Karpas-422 (cell line): ENCODE results near the gene NBEA. TPM values are rescaled to one million over a fixed set of nuclear protein-coding genes. Genes with fewer than 3 reads are reported as not detected.

Experiments used
- DNase-seq: peaks from one replicate; pipeline ENCODE4 v3.0.0-alpha.2; 2015
- H2AFZ ChIP-seq: fragments of 200-600 bp; sonication (generic); 2 replicates; pipeline ENCODE4 v1.6.1; 2014; ENCODE audit warnings: antibody characterized with exemption, low read length, mixed read lengths
- H3K27ac ChIP-seq: fragments of 200-600 bp; sonication (generic); 2 replicates; pipeline ENCODE4 v1.5.1; 2014; ENCODE audit warnings: mild to moderate bottlenecking, low read length, moderate library complexity
- H3K27me3 ChIP-seq: fragments of 200-600 bp; sonication (generic); 2 replicates; pipeline ENCODE4 v1.6.1; 2014; ENCODE audit warnings: low read length, mixed read lengths
- H3K36me3 ChIP-seq: fragments of 200-600 bp; sonication (generic); 2 replicates; pipeline ENCODE4 v1.6.1; 2014; ENCODE audit warnings: low read length, mixed read lengths; ENCODE audit not compliant: insufficient read depth
- H3K4me1 ChIP-seq: fragments of 200-600 bp; sonication (generic); 2 replicates; pipeline ENCODE4 v1.6.1; 2014; ENCODE audit warnings: mild to moderate bottlenecking, low read length, mixed read lengths
- H3K4me2 ChIP-seq: fragments of 200-600 bp; sonication (generic); 2 replicates; pipeline ENCODE4 v1.6.1; 2014; ENCODE audit warnings: low read length, low read depth, mild to moderate bottlenecking; ENCODE audit not compliant: poor library complexity, severe bottlenecking
- H3K4me3 ChIP-seq: fragments of 200-600 bp; sonication (generic); 2 replicates; pipeline ENCODE4 v1.5.1; 2014; ENCODE audit warnings: mild to moderate bottlenecking, antibody characterized with exemption, low read length, mixed read lengths
- H3K79me2 ChIP-seq: fragments of 200-600 bp; sonication (generic); 2 replicates; pipeline ENCODE4 v1.6.1; 2014; ENCODE audit warnings: mild to moderate bottlenecking, low read length, mixed read lengths
- H3K9ac ChIP-seq: fragments of 200-600 bp; sonication (generic); 2 replicates; pipeline ENCODE4 v1.6.0; 2014; ENCODE audit warnings: low read length
- H3K9me2 ChIP-seq: fragments of 200-600 bp; sonication (generic), shearing (Covaris generic); replicated peaks from 2 replicates; pipeline ENCODE4 v1.6.0; 2014; ENCODE audit warnings: mild to moderate bottlenecking, low read length, moderate library complexity; ENCODE audit not compliant: insufficient read depth
- H3K9me3 ChIP-seq: fragments of 300-700, 200-600 bp; sonication (generic); 2 replicates; pipeline ENCODE4 v1.6.1; 2014; ENCODE audit warnings: low read length, mixed read lengths
- H4K20me1 ChIP-seq: fragments of 200-600 bp; sonication (generic); 2 replicates; pipeline ENCODE4 v1.6.1; 2014; ENCODE audit warnings: mild to moderate bottlenecking, antibody characterized with exemption, low read length, low read depth; ENCODE audit not compliant: insufficient read depth
- total RNA-seq: library from RNA; depleted of rRNA; stranded (reverse); fragments of >200 nt; shearing (Covaris generic); gene quantifications from 2 replicates; pipeline ENCODE4 v1.2.3, GENCODE V29; 2014; ENCODE audit warnings: low replicate concordance

NBEA gene
- total RNA-seq, 1 experiment from 2014 or later: 4.0 TPM

- DNase-seq: no peak
- Histone ChIP-seq H2AFZ (no peak overlapping the region), H3K36me3 (no peaks in the 10 kb centered on the region), H3K9me3 (no peaks in the 10 kb centered on the region), H3K27ac (no peak overlapping the region), H3K79me2 (no peaks in the 10 kb centered on the region), H3K9ac (no peak overlapping the region), H3K4me1 (no peaks in the 10 kb centered on the region), H3K4me3 (no peak overlapping the region), H3K4me2 (no peak overlapping the region), H4K20me1 (no peaks in the 10 kb centered on the region), H3K9me2 (no peaks in the 10 kb centered on the region), H3K27me3 (no peaks in the 10 kb centered on the region)
These were observed 654.4 kb downstream of the NBEA start for GRCh38 chr13:35596321-35597030.

- Histone ChIP-seq H3K4me3 (no peak overlapping the region), H3K36me3 (no peaks in the 10 kb centered on the region), H3K9me2 (no peaks in the 10 kb centered on the region), H3K79me2 (no peaks in the 10 kb centered on the region), H4K20me1 (no peaks in the 10 kb centered on the region), H3K9me3 (no peaks in the 10 kb centered on the region), H2AFZ (no peak overlapping the region), H3K27ac (no peak overlapping the region), H3K9ac (no peak overlapping the region), H3K4me1 (no peaks in the 10 kb centered on the region), H3K27me3 (no peaks in the 10 kb centered on the region), H3K4me2 (no peak overlapping the region)
- DNase-seq: no peak
These were observed 655.4 kb downstream of the NBEA start for GRCh38 chr13:35597451-35597850.

GRCh38 chr13:35598233-35598632 is 656.2 kb downstream of the NBEA start:
- no peaks in the 10 kb centered on the region for H3K79me2 ChIP-seq
- H3K9me3 ChIP-seq: no peaks in the 10 kb centered on the region
- no peaks in the 10 kb centered on the region for H3K36me3 ChIP-seq
- H2AFZ ChIP-seq: no peak overlapping the region
- DNase-seq: no peak
- H3K27me3 ChIP-seq: no peaks in the 10 kb centered on the region
- H3K9me2 ChIP-seq: no peaks in the 10 kb centered on the region
- no peak overlapping the region for H3K4me3 ChIP-seq
- H4K20me1 ChIP-seq: no peaks in the 10 kb centered on the region
- H3K27ac ChIP-seq: no peak overlapping the region
- H3K4me2 ChIP-seq: no peak overlapping the region
- H3K9ac ChIP-seq: no peak overlapping the region
- no peaks in the 10 kb centered on the region for H3K4me1 ChIP-seq

- Histone ChIP-seq H3K27ac (no peak overlapping the region), H4K20me1 (no peaks in the 10 kb centered on the region), H3K4me1 (no peaks in the 10 kb centered on the region), H3K27me3 (no peaks in the 10 kb centered on the region), H3K4me3 (no peak overlapping the region), H3K9ac (no peak overlapping the region), H3K79me2 (no peaks in the 10 kb centered on the region), H3K9me3 (no peaks in the 10 kb centered on the region), H3K36me3 (no peaks in the 10 kb centered on the region), H3K9me2 (no peaks in the 10 kb centered on the region), H3K4me2 (no peak overlapping the region), H2AFZ (no peak overlapping the region)
- DNase-seq: no peak
These were observed 656.8 kb downstream of the NBEA start for GRCh38 chr13:35598790-35599369.

- H2AFZ ChIP-seq: no peak overlapping the region
- no peaks in the 10 kb centered on the region for H3K79me2 ChIP-seq
- no peak overlapping the region for H3K27ac ChIP-seq
- H3K4me2 ChIP-seq: no peak overlapping the region
- no peaks in the 10 kb centered on the region for H3K9me2 ChIP-seq
- DNase-seq: no peak
- no peaks in the 10 kb centered on the region for H3K4me1 ChIP-seq
- no peak overlapping the region for H3K9ac ChIP-seq
- no peaks in the 10 kb centered on the region for H3K9me3 ChIP-seq
- H3K4me3 ChIP-seq: no peak overlapping the region
- no peaks in the 10 kb centered on the region for H4K20me1 ChIP-seq
- H3K27me3 ChIP-seq: no peaks in the 10 kb centered on the region
- H3K36me3 ChIP-seq: no peaks in the 10 kb centered on the region
These were observed 657.3 kb downstream of the NBEA start for GRCh38 chr13:35599384-35599783.

GRCh38 chr13:35600137-35600536 is 658.1 kb downstream of the NBEA start:
- Histone ChIP-seq H2AFZ (no peak overlapping the region), H3K9me3 (no peaks in the 10 kb centered on the region), H3K9ac (no peak overlapping the region), H3K4me3 (no peak overlapping the region), H3K79me2 (no peaks in the 10 kb centered on the region), H3K9me2 (no peaks in the 10 kb centered on the region), H3K4me2 (no peak overlapping the region), H3K4me1 (no peaks in the 10 kb centered on the region), H3K27me3 (no peaks in the 10 kb centered on the region), H4K20me1 (no peaks in the 10 kb centered on the region), H3K36me3 (no peaks in the 10 kb centered on the region), H3K27ac (no peak overlapping the region)
- DNase-seq: no peak

- Histone ChIP-seq H3K27me3 (no peaks in the 10 kb centered on the region), H3K9me2 (no peaks in the 10 kb centered on the region), H3K4me1 (no peaks in the 10 kb centered on the region), H3K9ac (no peak overlapping the region), H3K79me2 (no peaks in the 10 kb centered on the region), H3K4me3 (no peak overlapping the region), H3K27ac (no peak overlapping the region), H3K4me2 (no peak overlapping the region), H2AFZ (no peak overlapping the region), H3K9me3 (no peaks in the 10 kb centered on the region), H3K36me3 (no peaks in the 10 kb centered on the region), H4K20me1 (no peaks in the 10 kb centered on the region)
- DNase-seq: no peak
These were observed 661.7 kb downstream of the NBEA start for GRCh38 chr13:35603593-35604285.

- no peak overlapping the region for H2AFZ ChIP-seq
- H3K27me3 ChIP-seq: no peaks in the 10 kb centered on the region
- no peaks in the 10 kb centered on the region for H3K9me2 ChIP-seq
- H3K9ac ChIP-seq: no peak overlapping the region
- 0 out of 2 replicates have a peak, but pooled peaks cover 3% of the 10 kb centered on the region for H3K4me1 ChIP-seq
- H3K9me3 ChIP-seq: no peaks in the 10 kb centered on the region
- H3K27ac ChIP-seq: no peak overlapping the region
- DNase-seq: no peak
- no peaks in the 10 kb centered on the region for H4K20me1 ChIP-seq
- H3K4me3 ChIP-seq: no peak overlapping the region
- H3K36me3 ChIP-seq: no peaks in the 10 kb centered on the region
- H3K79me2 ChIP-seq: no peaks in the 10 kb centered on the region
- H3K4me2 ChIP-seq: no peak overlapping the region
These were observed 672.6 kb downstream of the NBEA start for GRCh38 chr13:35614666-35615065.
